Thoracic aorta (tissue), 2 donors: Measurements from ENCODE around the gene CUL9. TPM values are rescaled to one million over a fixed set of nuclear protein-coding genes. Genes with fewer than 3 reads are reported as not detected.

Source experiments
- ATAC-seq: fragments of 150-250 bp; one replicate; pipeline ENCODE4 v1.8.0; 2017; ENCODE audit warnings: low read depth; ENCODE audit not compliant: insufficient number of reproducible peaks, low FRiP score
- DNase-seq: peaks from one replicate; pipeline ENCODE4 v3.0.0-alpha.2; 2020; ENCODE audit warnings: low spot score
- H3K27ac ChIP-seq, 2 donors: fragments of 200-600 bp; sonication (generic); 1 replicate in 1 of 2; 2 replicates in 1 of 2; pipeline ENCODE4 v1.5.1; 2016; ENCODE audit warnings: mild to moderate bottlenecking in 2 of 2, moderate library complexity in 2 of 2
- H3K27me3 ChIP-seq: fragments of 200-600 bp; sonication (generic); replicated peaks from 2 replicates; pipeline ENCODE4 v1.6.0; 2016; ENCODE audit warnings: mild to moderate bottlenecking; ENCODE audit not compliant: insufficient read depth
- H3K36me3 ChIP-seq: fragments of 200-600 bp; sonication (generic); one replicate; pipeline ENCODE4 v1.5.1; 2016
- H3K4me1 ChIP-seq, 2 donors: fragments of 200-600 bp; sonication (generic); 1 replicate in 1 of 2; 2 replicates in 1 of 2; pipeline versions ENCODE4 v1.5.1 to v1.6.0; 2016; ENCODE audit warnings: low read depth in 2 of 2, mild to moderate bottlenecking in 1 of 2; ENCODE audit not compliant: control insufficient read depth in 1 of 2
- H3K4me3 ChIP-seq: fragments of 200-600 bp; sonication (generic); 2 replicates; pipeline ENCODE4 v1.5.1; 2016; ENCODE audit warnings: mild to moderate bottlenecking
- H3K9me3 ChIP-seq: fragments of 200-600 bp; sonication (generic); 2 replicates; pipeline ENCODE4 v1.5.1; 2016
- total RNA-seq, 2 donors: library from RNA; depleted of rRNA; stranded (reverse); fragments of >200 nt; gene quantifications; one replicate each; pipeline versions ENCODE4 v1.1.0 to v1.2.3, GENCODE V29; 2016
- TF ChIP-seq, protein P1 (sequence below): fragments of 200-600 bp; sonication (generic); IDR thresholded peaks from one replicate; pipeline ENCODE4 v1.5.1; 2019; ENCODE audit warnings: antibody characterized with exemption

CUL9 gene
- total RNA-seq, 2 donors from 2014 or later: 30.3 to 41.2 TPM

GRCh38 chr6:43204271-43205105, 22.5 kb downstream of the CUL9 start:
- ATAC-seq: no peak
- TF ChIP-seq, protein P1, sequence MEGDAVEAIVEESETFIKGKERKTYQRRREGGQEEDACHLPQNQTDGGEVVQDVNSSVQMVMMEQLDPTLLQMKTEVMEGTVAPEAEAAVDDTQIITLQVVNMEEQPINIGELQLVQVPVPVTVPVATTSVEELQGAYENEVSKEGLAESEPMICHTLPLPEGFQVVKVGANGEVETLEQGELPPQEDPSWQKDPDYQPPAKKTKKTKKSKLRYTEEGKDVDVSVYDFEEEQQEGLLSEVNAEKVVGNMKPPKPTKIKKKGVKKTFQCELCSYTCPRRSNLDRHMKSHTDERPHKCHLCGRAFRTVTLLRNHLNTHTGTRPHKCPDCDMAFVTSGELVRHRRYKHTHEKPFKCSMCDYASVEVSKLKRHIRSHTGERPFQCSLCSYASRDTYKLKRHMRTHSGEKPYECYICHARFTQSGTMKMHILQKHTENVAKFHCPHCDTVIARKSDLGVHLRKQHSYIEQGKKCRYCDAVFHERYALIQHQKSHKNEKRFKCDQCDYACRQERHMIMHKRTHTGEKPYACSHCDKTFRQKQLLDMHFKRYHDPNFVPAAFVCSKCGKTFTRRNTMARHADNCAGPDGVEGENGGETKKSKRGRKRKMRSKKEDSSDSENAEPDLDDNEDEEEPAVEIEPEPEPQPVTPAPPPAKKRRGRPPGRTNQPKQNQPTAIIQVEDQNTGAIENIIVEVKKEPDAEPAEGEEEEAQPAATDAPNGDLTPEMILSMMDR: no peak
- no peak overlapping the region for H3K27ac ChIP-seq
- H3K4me3 ChIP-seq: no peak overlapping the region
- no peak for DNase-seq
- H3K36me3 ChIP-seq: peaks cover 14% of the 10 kb centered on the region
- H3K9me3 ChIP-seq: no peaks in the 10 kb centered on the region
- H3K4me1 ChIP-seq: no peaks in the 10 kb centered on the region
- no peaks in the 10 kb centered on the region for H3K27me3 ChIP-seq

DNA sequence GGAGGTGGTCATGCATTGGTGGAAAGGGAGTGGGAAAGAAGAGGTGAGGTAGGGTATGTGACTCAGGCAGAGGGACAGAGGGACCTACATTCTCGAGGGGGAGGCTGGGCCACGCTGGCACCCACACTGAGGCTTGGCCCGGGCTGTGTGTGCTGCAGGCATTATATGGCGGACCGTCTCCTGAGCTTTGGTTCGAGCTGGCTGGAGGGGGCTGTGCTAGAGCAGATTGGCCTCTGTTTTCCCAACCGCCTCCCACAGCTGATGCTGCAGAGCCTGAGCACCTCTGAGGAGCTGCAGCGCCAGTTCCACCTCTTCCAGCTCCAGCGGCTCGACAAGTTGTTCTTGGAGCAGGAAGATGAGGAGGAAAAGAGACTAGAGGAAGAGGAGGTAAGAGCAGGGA, 23.9 kb downstream of the CUL9 start:
- TF ChIP-seq, protein P1: no peak
- ATAC-seq (no peak), DNase-seq (no peak)
- Histone ChIP-seq H3K9me3 (no peaks in the 10 kb centered on the region), H3K27me3 (no peaks in the 10 kb centered on the region), H3K36me3 (peaks cover 10% of the 10 kb centered on the region), H3K4me1 (no peaks in the 10 kb centered on the region), H3K4me3 (no peak overlapping the region), H3K27ac (no peak overlapping the region)

DNA sequence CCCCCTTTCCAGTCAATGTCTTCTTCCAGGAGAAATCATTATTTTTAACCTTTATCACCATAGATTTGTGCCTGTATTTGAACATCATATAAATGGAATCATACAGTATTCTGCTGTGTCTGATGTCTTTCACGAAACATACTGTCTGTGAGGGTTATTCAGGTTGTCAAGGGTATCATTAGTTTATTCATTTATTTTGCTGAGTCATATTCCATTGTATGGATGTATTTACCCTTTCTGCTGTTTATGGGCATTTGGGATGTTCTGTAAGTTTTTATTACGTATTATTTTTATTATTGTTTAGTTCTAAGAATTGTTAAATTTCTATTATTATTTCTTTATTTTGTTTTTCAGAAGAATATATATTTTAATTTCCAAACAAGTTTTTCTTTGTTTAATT, 25.3 kb downstream of the CUL9 start:
- no peak for ATAC-seq

DNA sequence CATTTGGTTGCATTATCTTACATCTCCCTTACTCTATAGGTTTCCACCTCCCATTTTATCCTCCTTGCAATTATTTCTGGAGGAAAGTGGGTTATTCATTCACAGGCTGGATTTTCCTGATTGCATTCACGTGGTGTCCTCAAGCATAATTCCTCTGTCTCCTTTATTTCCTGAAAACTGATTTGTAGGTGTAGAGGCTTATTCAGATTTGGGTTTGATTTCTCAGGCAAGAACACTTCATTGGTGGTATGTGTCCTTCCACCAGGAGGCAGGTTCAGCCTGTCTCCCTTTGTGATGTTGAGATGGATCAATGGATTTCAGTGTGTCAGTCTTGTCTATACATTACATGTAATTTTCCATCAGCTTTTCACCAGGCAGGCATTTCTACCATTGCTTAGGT, 30.0 kb downstream of the CUL9 start:
- ATAC-seq: no peak
- TF ChIP-seq, protein P1: no peak
- H3K27me3 ChIP-seq: no peaks in the 10 kb centered on the region
- H3K4me1 ChIP-seq: no peaks in the 10 kb centered on the region
- no peak overlapping the region for H3K4me3 ChIP-seq
- no peak for DNase-seq
- H3K9me3 ChIP-seq: no peaks in the 10 kb centered on the region
- no peak overlapping the region for H3K27ac ChIP-seq
- peaks cover 5% of the 10 kb centered on the region for H3K36me3 ChIP-seq

More for the DNA sequence above, 25.3 kb downstream of the CUL9 start:
- no peak overlapping the region for H3K4me3 ChIP-seq
- H3K4me1 ChIP-seq: no peaks in the 10 kb centered on the region
- H3K27ac ChIP-seq: no peak overlapping the region
- no peak for DNase-seq
- no peaks in the 10 kb centered on the region for H3K9me3 ChIP-seq
- TF ChIP-seq, protein P1: no peak
- H3K36me3 ChIP-seq: peaks cover 10% of the 10 kb centered on the region
- H3K27me3 ChIP-seq: no peaks in the 10 kb centered on the region

- H3K4me1 ChIP-seq: no peaks in the 10 kb centered on the region
- TF ChIP-seq, protein P1: no peak
- no peak overlapping the region for H3K4me3 ChIP-seq
- peaks cover 5% of the 10 kb centered on the region for H3K36me3 ChIP-seq
- H3K27me3 ChIP-seq: no peaks in the 10 kb centered on the region
- no peak overlapping the region for H3K27ac ChIP-seq
- no peak for ATAC-seq
- H3K9me3 ChIP-seq: no peaks in the 10 kb centered on the region
- DNase-seq: no peak
Measured at GRCh38 chr6:43213431-43213830, 31.4 kb downstream of the CUL9 start.
